Duodenal mucosa (tissue), 2 donors: ENCODE data around the gene FAM241A.

Experiments used
- H3K27ac ChIP-seq: one replicate; pipeline ENCODE4 v1.7.0; 2013; ENCODE audit warnings: low read depth, low read length
- H3K27me3 ChIP-seq, 2 donors: one replicate each; pipeline ENCODE4 v1.7.0; 2013; ENCODE audit warnings: low read length in 2 of 2, control low read depth in 1 of 2; ENCODE audit not compliant: insufficient read depth in 2 of 2, control insufficient read depth in 1 of 2
- H3K36me3 ChIP-seq, 2 donors: one replicate each; pipeline ENCODE4 v1.7.0; 2013; ENCODE audit warnings: low read length in 2 of 2, control low read depth in 1 of 2; ENCODE audit not compliant: insufficient read depth in 2 of 2, control insufficient read depth in 1 of 2
- H3K4me1 ChIP-seq, 2 donors: one replicate each; pipeline ENCODE4 v1.7.0; 2013; ENCODE audit warnings: low read length in 2 of 2, control low read depth in 1 of 2; ENCODE audit not compliant: insufficient read depth in 2 of 2, control insufficient read depth in 1 of 2
- H3K4me3 ChIP-seq, 2 donors: one replicate each; pipeline ENCODE4 v1.7.0; 2013; ENCODE audit warnings: low read length in 2 of 2, low read depth in 1 of 2
- H3K9ac ChIP-seq, 2 donors: one replicate each; pipeline ENCODE4 v1.7.0; 2013; ENCODE audit warnings: low read length in 2 of 2, low read depth in 1 of 2
- H3K9me3 ChIP-seq, 2 donors: one replicate each; pipeline ENCODE4 v1.7.0; 2013; ENCODE audit warnings: low read length in 2 of 2, control low read depth in 1 of 2; ENCODE audit not compliant: control insufficient read depth in 1 of 2

The FAM241A gene

DNA sequence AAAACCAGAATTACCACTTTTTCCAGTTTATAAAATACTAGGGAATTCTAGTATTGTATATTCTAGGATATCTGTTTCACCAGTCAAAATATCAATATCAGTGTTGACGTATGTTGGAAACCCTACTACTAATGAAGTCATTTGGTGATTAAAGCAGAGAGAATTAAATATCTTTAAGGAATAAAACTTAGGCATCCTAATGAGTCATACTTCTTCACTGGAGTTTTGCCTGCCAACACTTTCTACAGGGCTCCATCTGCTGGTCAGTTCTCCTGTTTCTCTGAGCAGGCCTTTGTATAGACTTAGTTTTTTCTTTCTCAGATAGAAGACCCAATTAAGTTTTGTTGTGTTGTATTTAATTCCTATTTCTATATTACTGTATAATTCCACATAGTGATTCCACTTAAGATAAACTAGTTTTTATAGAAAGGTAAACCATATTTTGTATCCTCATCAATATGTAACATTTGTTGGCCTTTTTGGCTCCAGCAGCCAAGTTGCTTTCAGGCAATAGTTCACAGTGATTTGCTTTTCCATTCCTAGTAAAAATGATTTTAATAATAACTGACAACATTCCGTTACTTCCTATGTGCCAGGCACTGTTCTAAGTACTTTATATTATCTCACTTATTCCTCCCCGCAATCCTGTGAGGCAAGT is 89.8 kb downstream of the FAM241A start:
- Histone ChIP-seq H3K9me3 (no peaks in the 10 kb centered on the region), H3K4me3 (no peak overlapping the region), H3K36me3 (no peaks in the 10 kb centered on the region), H3K27ac (no peak overlapping the region), H3K27me3 (no peaks in the 10 kb centered on the region), H3K4me1 (peaks cover 15 to 17% of the 10 kb centered on the region in 2 donors), H3K9ac (no peak overlapping the region)

DNA sequence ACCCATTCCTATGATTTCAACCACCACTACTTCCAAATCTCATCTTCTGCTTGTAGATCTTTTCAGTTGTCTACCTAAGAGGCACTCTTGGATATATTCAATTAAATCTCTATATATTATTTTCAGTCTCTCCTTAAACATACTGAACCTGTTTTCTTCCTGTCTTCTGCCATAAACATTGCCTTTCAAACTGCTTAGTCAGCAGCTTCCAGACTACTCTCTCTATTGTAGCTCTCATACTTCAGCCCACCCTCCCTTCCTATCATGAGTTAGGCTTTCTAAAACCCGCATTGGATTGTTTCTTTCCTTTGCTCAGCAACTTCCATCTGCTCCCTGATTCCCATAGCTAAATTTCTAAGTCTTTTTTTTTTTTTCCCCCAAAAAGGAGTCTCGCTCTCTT is 90.8 kb downstream of the FAM241A start:
- H3K36me3 ChIP-seq: no peaks in the 10 kb centered on the region

DNA sequence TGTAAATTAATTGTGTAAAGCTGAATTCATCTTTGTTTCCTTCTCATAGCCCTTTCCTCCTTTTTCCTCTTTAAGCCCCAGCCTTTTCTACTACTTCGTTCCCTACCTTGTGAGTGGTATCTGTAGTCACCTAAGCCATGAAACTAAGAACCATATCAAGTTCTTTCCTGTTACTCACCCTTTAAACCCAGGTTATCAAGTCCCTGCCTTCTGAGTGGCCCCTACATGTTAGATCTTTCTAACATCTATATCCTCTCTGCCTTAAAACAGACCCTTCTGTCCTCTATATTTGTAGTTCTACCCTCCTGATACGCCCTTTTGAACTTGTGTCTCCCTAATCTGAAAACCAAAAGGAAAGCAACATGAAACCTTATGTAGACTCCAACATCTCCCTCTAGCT is 93.6 kb downstream of the FAM241A start:
- Histone ChIP-seq H3K4me3 (no peak overlapping the region), H3K9me3 (no peaks in the 10 kb centered on the region), H3K36me3 (no peaks in the 10 kb centered on the region), H3K27ac (no peak overlapping the region), H3K27me3 (no peaks in the 10 kb centered on the region), H3K4me1 (peaks cover 3 to 4% of the 10 kb centered on the region in 2 donors), H3K9ac (no peak overlapping the region)

More for the DNA sequence above, 90.8 kb downstream of the FAM241A start:
- no peaks in the 10 kb centered on the region for H3K27me3 ChIP-seq
- H3K9ac ChIP-seq: no peak overlapping the region
- no peak overlapping the region for H3K27ac ChIP-seq
- no peak overlapping the region for H3K4me3 ChIP-seq
- H3K9me3 ChIP-seq: no peaks in the 10 kb centered on the region
- peaks cover 9 to 12% of the 10 kb centered on the region in 2 donors for H3K4me1 ChIP-seq
